ENCODE results near the gene ARG2. TPM values are rescaled to one million over a fixed set of nuclear protein-coding genes. Genes with fewer than 3 reads are reported as not detected.

ARG2 gene
- total and polyA plus RNA-seq, 9 of the 15 experiments (the other 6 are each of a cell fraction or from before 2014, with no cell fraction given) = 6.2 to 75.0 (median 17.8) TPM

- TF ChIP-seq MGA (IDR thresholded peaks at IDR 0.05) (peak; percentile 53; the same call in 1 of the 2 replicates), ZNF584 (CRISPR knock-in tag; IDR thresholded peaks at IDR 0.05; ENCODE audit: low read depth) (0 out of 2 replicates have a peak, but pooled peaks have one; percentile 12)
These were observed 55.5 kb downstream of the ARG2 start (continued) for GRCh38 chr14:67675219-67675582.
